Activated naive CD8-positive, alpha-beta T cell treated with anti-CD3 and anti-CD28 coated beads, Interleukin-2, amount 10 ng/mL, durations not matched to agents 7 days and 5 days (primary cell): ENCODE measurements around the gene LRBA. TPM values are rescaled to one million over a fixed set of nuclear protein-coding genes. Genes with fewer than 3 reads are reported as not detected.

ENCODE experiments used
- ATAC-seq: fragments of 150-1000 bp; cut with Tn5 transposase; one replicate; pipeline ENCODE4 v1.10.0; 2021; ENCODE audit warnings: low read depth, moderate library complexity
- POLR2A ChIA-PET: fragments of 350-600 bp; sonication (Branson Sonifier 250); formaldehyde crosslinking; loops from one replicate; lab custom pipeline; 2021; ENCODE audit warnings: antibody characterized with exemption; lab: Charles Lee
- DNase-seq: peaks from one replicate; pipeline ENCODE4 v3.0.0; 2021
- H3K27ac Mint-ChIP-seq: one replicate; pipeline ENCODE4 v1.8.0; 2022; ENCODE audit warnings: mild to moderate bottlenecking, mixed read lengths
- H3K27me3 Mint-ChIP-seq: one replicate; pipeline ENCODE4 v1.8.0; 2022; ENCODE audit warnings: mild to moderate bottlenecking, moderate library complexity, mixed read lengths
- H3K36me3 Mint-ChIP-seq: one replicate; pipeline ENCODE4 v1.8.0; 2021; ENCODE audit warnings: mild to moderate bottlenecking, mixed read lengths
- H3K4me1 Mint-ChIP-seq: one replicate; pipeline ENCODE4 v1.8.0; 2021; ENCODE audit warnings: mixed read lengths
- H3K4me3 Mint-ChIP-seq: one replicate; pipeline ENCODE4 v1.8.0; 2022; ENCODE audit warnings: mild to moderate bottlenecking, moderate library complexity, mixed read lengths
- H3K9me3 Mint-ChIP-seq: one replicate; pipeline ENCODE4 v1.8.0; 2021; ENCODE audit warnings: mixed read lengths
- total RNA-seq, 2 experiments: library from RNA; stranded (reverse); gene quantifications; one replicate each; pipeline ENCODE4 v1.2.3, GENCODE V29; 2021

Gene LRBA
- total RNA-seq, 2 experiments from 2014 or later, result 47.9 to 50.6 TPM

DNA sequence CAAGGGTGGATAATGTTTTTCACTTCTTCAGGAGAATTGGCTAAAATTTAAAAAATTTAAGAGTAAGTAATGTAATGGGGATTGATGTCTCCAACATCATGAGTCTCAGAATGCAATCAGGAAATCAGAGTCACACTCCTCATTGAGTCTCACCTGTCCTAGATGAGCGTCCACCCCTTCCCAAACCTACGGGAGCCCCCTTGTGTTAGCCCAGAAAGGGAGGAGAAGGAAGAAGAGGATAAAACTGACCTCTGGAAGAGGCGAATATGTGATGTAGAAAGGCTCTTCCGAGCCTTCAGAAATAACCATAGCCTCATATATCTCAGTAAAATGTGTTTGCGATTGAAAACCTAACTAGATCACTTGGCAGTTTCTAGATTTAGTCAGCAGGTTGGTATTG, 779.8 kb downstream of the LRBA start:
- Mint-ChIP-seq H3K27ac (no peak overlapping the region), H3K36me3 (no peaks in the 10 kb centered on the region), H3K27me3 (peaks cover 20% of the 10 kb centered on the region), H3K4me1 (no peaks in the 10 kb centered on the region), H3K9me3 (no peaks in the 10 kb centered on the region), H3K4me3 (no peak overlapping the region)
- no peak for DNase-seq
- ATAC-seq, result no peak
- POLR2A ChIA-PET, result no interaction called here

DNA sequence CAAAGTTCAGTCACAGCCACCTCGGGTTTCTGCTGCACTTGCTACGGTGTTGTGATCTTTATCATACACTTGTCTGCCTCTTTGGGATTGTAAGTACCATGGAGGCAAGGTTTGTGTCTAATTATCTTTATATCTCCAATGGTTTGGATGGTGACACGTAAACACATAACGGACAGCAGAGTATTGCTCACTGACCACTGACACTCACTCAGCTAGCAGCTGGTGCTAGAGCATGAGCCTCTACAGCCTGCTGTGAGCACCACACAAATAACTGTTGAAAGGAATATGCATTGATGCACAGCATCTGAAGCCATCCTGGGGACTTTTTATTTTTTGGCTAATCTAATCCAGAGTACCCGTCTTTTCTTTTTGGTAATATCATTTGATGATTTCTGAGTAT, 780.8 kb downstream of the LRBA start:
- Mint-ChIP-seq H3K27ac (no peak overlapping the region), H3K4me3 (no peak overlapping the region), H3K4me1 (no peaks in the 10 kb centered on the region), H3K27me3 (peaks cover 26% of the 10 kb centered on the region), H3K9me3 (no peaks in the 10 kb centered on the region), H3K36me3 (no peaks in the 10 kb centered on the region)
- no peak for ATAC-seq
- POLR2A ChIA-PET, result no interaction called here
- no peak for DNase-seq

DNA sequence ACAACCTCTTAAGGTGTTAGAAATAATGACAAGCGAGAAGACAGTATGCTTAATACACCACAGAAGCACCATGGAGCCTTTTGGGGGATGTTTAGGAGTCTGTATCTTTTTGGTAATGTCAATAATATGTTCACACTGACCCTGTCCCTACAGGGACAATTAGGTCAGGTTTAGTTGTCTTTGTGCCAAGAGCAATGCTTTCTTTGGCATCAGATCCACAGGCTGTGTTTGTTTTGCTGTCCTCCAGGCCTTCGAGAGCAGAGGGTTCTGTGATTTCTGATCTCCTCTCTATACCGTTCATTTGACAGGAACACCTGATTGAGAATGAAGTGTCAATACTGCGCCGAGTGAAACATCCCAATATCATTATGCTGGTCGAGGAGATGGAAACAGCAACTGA, 783.1 kb downstream of the LRBA start:
- no peak overlapping the region for H3K4me3 Mint-ChIP-seq
- H3K36me3 Mint-ChIP-seq, result no peaks in the 10 kb centered on the region
- no peak overlapping the region for H3K27ac Mint-ChIP-seq
- peaks cover 28% of the 10 kb centered on the region for H3K27me3 Mint-ChIP-seq
- DNase-seq, result no peak
- POLR2A ChIA-PET, result no interaction called here
- ATAC-seq, result no peak
- no peaks in the 10 kb centered on the region for H3K4me1 Mint-ChIP-seq
- no peaks in the 10 kb centered on the region for H3K9me3 Mint-ChIP-seq

DNA sequence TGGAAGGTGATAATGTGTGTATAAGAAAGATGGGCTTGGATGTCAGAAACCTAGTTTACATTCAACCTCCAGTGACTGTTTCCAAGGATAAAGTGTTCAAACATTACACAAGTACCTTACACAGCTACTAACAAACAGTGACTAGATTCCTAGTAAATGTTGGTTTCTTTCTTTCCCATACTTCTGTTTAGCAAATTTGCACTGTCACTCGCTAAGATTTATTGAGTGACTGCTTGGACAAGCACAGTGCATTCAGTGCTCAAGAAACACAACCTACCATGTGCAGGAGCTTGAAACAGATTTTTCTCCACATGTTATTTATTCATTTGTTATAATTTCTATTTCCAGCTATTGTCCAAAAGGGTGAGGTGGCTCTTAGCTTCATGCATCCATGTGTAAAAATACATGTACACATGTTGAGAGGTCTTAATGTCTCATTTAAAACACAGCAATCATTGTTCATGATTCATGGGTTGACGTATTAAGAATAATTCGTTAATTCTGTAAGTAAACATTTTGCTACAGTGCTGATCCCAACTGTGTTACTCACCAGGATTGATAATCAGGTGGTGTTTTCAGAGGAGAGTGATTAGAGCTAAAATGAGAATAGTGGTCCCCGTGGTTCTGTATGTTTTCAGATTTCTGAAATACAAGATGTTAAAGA, 783.8 kb downstream of the LRBA start:
- POLR2A ChIA-PET, result no interaction called here
- Mint-ChIP-seq H3K9me3 (no peaks in the 10 kb centered on the region), H3K4me1 (no peaks in the 10 kb centered on the region), H3K27me3 (peaks cover 28% of the 10 kb centered on the region), H3K36me3 (no peaks in the 10 kb centered on the region), H3K4me3 (no peak overlapping the region), H3K27ac (no peak overlapping the region)
- no peak for ATAC-seq
- no peak for DNase-seq

DNA sequence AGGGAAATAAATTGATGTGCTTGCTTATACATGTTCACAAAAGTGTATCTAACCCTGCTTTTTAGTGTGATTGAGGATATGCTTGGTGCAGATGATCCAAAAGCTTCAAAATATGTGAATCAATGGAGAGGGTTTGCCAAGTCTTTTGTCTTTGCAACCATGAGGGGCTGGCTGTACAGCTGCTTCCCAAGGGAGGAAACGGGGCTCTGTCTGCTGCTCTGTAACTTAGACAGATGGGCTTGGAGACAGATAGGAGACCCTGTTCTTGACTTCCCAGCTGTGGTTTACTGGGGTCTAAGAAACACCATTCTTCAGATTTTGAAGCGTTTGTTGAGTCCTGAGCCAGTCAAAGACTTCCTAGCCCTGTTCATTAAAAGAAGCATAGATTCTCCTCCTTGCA, 784.5 kb downstream of the LRBA start:
- Mint-ChIP-seq H3K27me3 (peaks cover 24% of the 10 kb centered on the region), H3K4me1 (no peaks in the 10 kb centered on the region), H3K36me3 (no peaks in the 10 kb centered on the region), H3K9me3 (no peaks in the 10 kb centered on the region), H3K27ac (no peak overlapping the region), H3K4me3 (no peak overlapping the region)
- DNase-seq (no peak), ATAC-seq (no peak)
- POLR2A ChIA-PET, result no interaction called here

DNA sequence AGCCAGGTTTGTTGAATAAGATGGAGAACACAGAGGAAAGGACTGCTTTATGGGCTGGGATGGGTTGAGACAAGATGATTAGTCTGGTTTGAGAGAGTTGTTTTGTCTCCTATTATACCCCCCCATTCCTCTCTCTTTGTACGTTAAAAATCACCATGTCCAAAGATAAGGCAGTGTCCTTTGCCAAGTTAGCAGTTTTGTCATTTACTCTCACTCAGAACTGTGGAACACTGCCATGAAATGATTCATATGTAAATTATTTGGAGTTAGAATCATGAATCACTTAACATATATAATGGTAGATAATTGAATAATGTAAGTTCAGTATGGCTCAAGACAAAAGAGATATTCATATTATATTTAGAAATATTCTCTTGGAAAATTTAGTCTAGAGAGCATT, 785.6 kb downstream of the LRBA start:
- no peak overlapping the region for H3K4me3 Mint-ChIP-seq
- no peaks in the 10 kb centered on the region for H3K4me1 Mint-ChIP-seq
- no peaks in the 10 kb centered on the region for H3K9me3 Mint-ChIP-seq
- H3K36me3 Mint-ChIP-seq, result no peaks in the 10 kb centered on the region
- peaks cover 22% of the 10 kb centered on the region for H3K27me3 Mint-ChIP-seq
- no peak overlapping the region for H3K27ac Mint-ChIP-seq
- DNase-seq (no peak), ATAC-seq (no peak)
- POLR2A ChIA-PET, result no interaction called here

DNA sequence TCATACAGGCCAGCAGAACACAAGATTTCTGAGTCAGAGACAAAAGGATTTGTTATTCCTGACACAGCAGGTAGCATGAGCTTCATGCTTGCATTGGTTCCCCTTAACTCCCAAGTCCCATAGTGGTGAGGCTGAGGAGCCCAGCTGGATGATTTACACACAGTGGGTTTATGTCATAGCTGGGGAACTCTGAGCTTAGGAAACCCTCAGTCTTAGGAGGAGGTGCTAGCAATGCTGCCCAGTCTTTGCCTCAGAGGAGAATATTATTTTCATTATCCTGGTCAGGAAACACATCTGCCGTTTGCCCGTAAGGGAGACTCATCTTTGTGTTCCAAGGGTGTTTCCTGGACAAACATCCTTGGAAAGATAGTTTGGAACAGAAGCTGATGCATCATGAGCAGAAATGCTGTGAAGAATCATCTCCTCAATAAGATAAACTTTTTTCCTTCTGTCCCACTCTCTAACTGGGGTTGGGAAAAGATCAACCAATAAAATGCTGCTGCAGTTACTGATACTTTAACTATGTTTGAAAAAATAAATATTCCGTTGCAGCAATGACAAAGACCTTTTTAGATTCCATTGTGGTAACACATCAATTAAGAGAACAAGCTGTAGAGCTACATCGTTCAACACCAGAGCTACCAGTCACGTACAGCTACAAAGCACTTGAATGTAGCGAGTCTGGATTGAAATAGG, 790.0 kb downstream of the LRBA start:
- Mint-ChIP-seq H3K36me3 (no peaks in the 10 kb centered on the region), H3K4me3 (no peak overlapping the region), H3K27me3 (peaks cover 8% of the 10 kb centered on the region), H3K9me3 (no peaks in the 10 kb centered on the region), H3K27ac (no peak overlapping the region), H3K4me1 (no peaks in the 10 kb centered on the region)
- POLR2A ChIA-PET, result no interaction called here
- DNase-seq (no peak), ATAC-seq (no peak)

DNA sequence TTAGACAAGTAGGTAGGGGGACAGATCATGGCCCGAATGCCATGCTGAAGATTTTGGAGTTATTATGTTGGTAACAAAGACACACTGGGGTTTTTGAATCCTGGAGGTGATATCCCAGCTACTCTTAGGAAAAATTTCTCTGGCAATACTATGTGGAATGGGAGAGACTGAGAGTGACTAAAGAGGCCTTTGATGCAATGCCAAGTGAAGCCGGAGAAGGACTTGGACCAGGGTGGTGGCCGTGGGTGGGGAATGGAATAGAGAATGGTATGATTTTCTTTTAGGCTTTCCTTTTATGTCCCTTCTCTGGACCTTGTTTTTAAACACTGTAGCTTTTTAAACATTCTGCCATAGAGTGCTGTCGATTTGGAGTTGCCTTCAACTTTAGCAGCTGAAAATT, 795.2 kb downstream of the LRBA start:
- H3K27me3 Mint-ChIP-seq, result no peaks in the 10 kb centered on the region
- no peaks in the 10 kb centered on the region for H3K9me3 Mint-ChIP-seq
- H3K27ac Mint-ChIP-seq, result no peak overlapping the region
- no peaks in the 10 kb centered on the region for H3K4me1 Mint-ChIP-seq
- ATAC-seq (no peak), DNase-seq (no peak)
- H3K36me3 Mint-ChIP-seq, result no peaks in the 10 kb centered on the region
- POLR2A ChIA-PET, result no interaction called here
- H3K4me3 Mint-ChIP-seq, result no peak overlapping the region

DNA sequence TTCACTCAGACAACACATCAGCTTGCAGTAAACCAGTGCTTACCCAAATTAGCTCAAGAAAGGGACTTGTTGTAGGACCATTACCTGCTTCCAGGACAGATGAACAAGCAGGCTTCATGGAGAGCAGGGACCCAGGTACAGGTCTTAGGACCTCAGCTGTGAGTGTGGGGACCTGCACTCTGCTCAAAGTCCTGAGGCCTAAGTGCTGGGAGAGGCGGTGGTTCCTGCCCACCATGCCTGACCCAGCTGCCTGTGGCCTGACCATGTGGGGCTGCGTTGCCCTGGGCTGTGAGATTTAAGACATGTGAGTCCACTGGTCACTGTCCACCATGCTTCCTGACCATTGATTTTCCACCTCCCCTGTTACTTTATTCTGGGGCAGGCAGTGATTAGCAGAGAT, 796.6 kb downstream of the LRBA start:
- no peaks in the 10 kb centered on the region for H3K9me3 Mint-ChIP-seq
- no peaks in the 10 kb centered on the region for H3K36me3 Mint-ChIP-seq
- POLR2A ChIA-PET, result no interaction called here
- ATAC-seq (no peak), DNase-seq (no peak)
- H3K27me3 Mint-ChIP-seq, result no peaks in the 10 kb centered on the region
- no peaks in the 10 kb centered on the region for H3K4me1 Mint-ChIP-seq
- no peak overlapping the region for H3K4me3 Mint-ChIP-seq
- H3K27ac Mint-ChIP-seq, result no peak overlapping the region

DNA sequence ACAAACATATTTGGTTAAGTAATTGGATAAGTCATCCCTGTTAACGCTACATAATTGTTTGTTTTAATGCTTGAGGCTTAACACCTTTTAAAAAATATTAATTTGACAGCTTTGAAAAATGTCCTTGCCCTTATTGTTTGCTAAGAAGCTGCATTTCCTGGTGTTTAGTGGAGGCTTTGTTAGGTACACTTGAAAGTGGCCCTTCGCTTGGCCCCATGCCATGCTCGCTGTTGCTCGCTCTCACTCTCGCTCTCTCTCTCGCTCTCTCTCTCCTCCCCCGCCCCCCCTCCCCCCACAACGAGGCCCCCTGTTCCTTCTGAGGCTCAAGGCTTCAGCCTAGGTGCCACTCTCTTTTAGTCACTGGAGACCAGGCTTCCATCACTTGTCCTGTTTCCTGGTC, 797.3 kb downstream of the LRBA start:
- no peaks in the 10 kb centered on the region for H3K36me3 Mint-ChIP-seq
- DNase-seq, result no peak
- H3K4me3 Mint-ChIP-seq, result no peak overlapping the region
- H3K9me3 Mint-ChIP-seq, result no peaks in the 10 kb centered on the region
- POLR2A ChIA-PET, result no interaction called here
- no peak for ATAC-seq
- no peak overlapping the region for H3K27ac Mint-ChIP-seq
- H3K4me1 Mint-ChIP-seq, result no peaks in the 10 kb centered on the region
- no peaks in the 10 kb centered on the region for H3K27me3 Mint-ChIP-seq

DNA sequence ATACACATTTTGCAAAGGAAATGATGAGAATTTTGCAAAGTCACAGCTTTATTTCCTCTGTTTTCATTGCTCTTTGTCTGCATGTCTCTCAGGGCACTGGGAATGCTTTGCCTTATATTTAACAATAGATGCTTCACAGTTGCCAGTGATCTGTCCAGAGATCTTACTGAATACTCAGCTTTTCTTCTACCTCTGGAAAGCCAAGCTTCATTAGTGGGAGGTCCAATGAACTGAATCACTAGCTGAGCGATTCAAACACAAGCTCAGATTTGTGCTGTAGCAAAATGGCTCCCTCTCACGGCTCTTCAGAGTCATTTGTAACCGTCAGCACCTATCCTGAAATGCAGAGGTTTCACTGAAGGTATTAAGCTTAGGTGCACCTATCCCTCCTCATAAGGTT, 797.9 kb downstream of the LRBA start:
- POLR2A ChIA-PET, result no interaction called here
- DNase-seq, result no peak
- Mint-ChIP-seq H3K9me3 (no peaks in the 10 kb centered on the region), H3K27me3 (no peaks in the 10 kb centered on the region), H3K36me3 (no peaks in the 10 kb centered on the region), H3K27ac (no peak overlapping the region), H3K4me1 (no peaks in the 10 kb centered on the region), H3K4me3 (no peak overlapping the region)
- no peak for ATAC-seq

DNA sequence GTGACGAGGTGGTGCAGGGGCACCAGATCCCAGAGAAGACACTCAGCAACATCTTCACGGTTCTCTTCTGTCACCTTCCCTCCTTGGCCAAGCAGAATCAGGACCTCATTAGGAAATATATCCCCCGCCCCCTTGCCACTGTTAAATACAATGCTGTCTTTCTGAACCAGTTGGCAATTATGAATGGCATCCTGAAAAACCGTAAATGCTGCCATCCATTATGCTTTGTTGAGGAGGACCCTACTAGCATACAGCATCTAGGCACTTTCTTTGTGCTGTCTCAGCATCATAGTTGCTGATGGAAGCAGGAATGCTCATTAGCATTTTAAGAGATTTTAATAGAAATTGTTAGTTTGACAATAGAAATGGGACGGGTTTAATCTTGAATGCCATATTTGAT, 798.4 kb downstream of the LRBA start:
- H3K27me3 Mint-ChIP-seq, result no peaks in the 10 kb centered on the region

DNA sequence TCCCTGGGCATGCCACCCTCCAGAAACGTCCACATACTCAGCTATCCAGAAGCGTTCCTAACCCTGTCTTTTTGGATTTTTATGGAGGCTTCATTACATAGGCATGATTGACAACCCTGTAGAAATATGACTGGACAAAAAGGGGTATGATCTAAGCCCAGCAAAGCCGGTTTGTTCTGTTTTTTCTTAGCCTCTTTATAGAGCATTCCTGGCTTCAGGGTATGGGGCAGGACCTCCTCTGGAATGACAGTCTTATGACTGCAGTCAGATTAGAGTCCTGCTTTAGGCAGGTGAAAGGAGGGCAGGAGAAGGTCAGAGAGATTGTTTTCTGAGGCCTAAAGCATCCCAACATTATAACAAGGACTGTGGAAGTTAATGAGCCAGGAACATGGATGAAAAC, 799.5 kb downstream of the LRBA start:
- no peaks in the 10 kb centered on the region for H3K27me3 Mint-ChIP-seq
- no peaks in the 10 kb centered on the region for H3K4me1 Mint-ChIP-seq
- H3K27ac Mint-ChIP-seq, result no peak overlapping the region
- no peak overlapping the region for H3K4me3 Mint-ChIP-seq
- no peaks in the 10 kb centered on the region for H3K9me3 Mint-ChIP-seq
- H3K36me3 Mint-ChIP-seq, result no peaks in the 10 kb centered on the region
- ATAC-seq (no peak), DNase-seq (no peak)
- POLR2A ChIA-PET, result no interaction called here

More for the DNA sequence above, 798.4 kb downstream of the LRBA start:
- Mint-ChIP-seq H3K4me3 (no peak overlapping the region), H3K27ac (no peak overlapping the region), H3K36me3 (no peaks in the 10 kb centered on the region), H3K9me3 (no peaks in the 10 kb centered on the region), H3K4me1 (no peaks in the 10 kb centered on the region)
- POLR2A ChIA-PET, result no interaction called here
- no peak for DNase-seq
- ATAC-seq, result no peak
